Body of pancreas (tissue), 4 donors: Measurements from ENCODE around the gene ING1. TPM values are rescaled to one million over a fixed set of nuclear protein-coding genes. Genes with fewer than 3 reads are reported as not detected.
"Not testable (repeated sequence)": the region's sequence is repeated elsewhere in the genome, so short reads cannot be mapped to it uniquely, and the experiment has no call there.

Source experiments
- ATAC-seq: fragments of 150-250 bp; one replicate; pipeline ENCODE4 v1.9.1; 2016
- DNase-seq, 4 donors: peaks; one replicate each; pipeline ENCODE4 v3.0.0-alpha.2; 2019
- H3K27ac ChIP-seq, 4 donors: fragments of 200-600 bp; sonication (generic); 1 replicate in 3 of 4; 2 replicates in 1 of 4; pipeline versions ENCODE4 v1.5.1 to v1.6.1; 2016 to 2019; ENCODE audit warnings: mild to moderate bottlenecking in 1 of 4, mixed read lengths in 1 of 4, moderate library complexity in 1 of 4
- H3K27me3 ChIP-seq, 2 donors: fragments of 200-600 bp; sonication (generic); one replicate each; pipeline ENCODE4 v1.6.0; 2016; ENCODE audit warnings: mild to moderate bottlenecking in 1 of 2
- H3K36me3 ChIP-seq, 2 donors: fragments of 200-600 bp; sonication (generic); replicated peaks in 1 of 2; 2 replicates each; pipeline ENCODE4 v1.5.1; 2016; ENCODE audit warnings: low read depth in 2 of 2; ENCODE audit not compliant: insufficient read depth in 1 of 2
- H3K4me1 ChIP-seq: fragments of 200-600 bp; sonication (generic); one replicate; pipeline ENCODE4 v1.6.0; 2016
- H3K4me3 ChIP-seq, 2 donors: fragments of 200-600 bp; sonication (generic); 1 replicate in 1 of 2; 2 replicates in 1 of 2; pipeline ENCODE4 v1.5.1; 2016 to 2019
- H3K9me3 ChIP-seq, 3 donors: fragments of 200-600 bp; sonication (generic); 1 replicate in 2 of 3; 2 replicates in 1 of 3; pipeline ENCODE4 v1.5.1; 2016
- POLR2A ChIP-seq, 3 donors: fragments of 450-650 bp; IDR thresholded peaks; one replicate each; pipeline ENCODE4 v1.6.1; 2016; ENCODE audit warnings: antibody characterized with exemption in 3 of 3, mild to moderate bottlenecking in 2 of 3
- WGBS, 2 donors: methylation state at CpG; one replicate each; pipeline ENCODE4 v1.1.5; 2017; 5-methylcytosine and 5-hydroxymethylcytosine counted together
- intact Hi-C: fragments of 100-400 bp; cut with DNase I; formaldehyde crosslinking; loops from one replicate; pipeline ENCODE4 v1.15.1; 2023
- total RNA-seq, 2 donors: library from RNA; depleted of rRNA; stranded (reverse); fragments of >200 nt; gene quantifications; one replicate each; pipeline ENCODE4 v1.1.0, GENCODE V29; 2016
- TF ChIP-seq, protein P1 (sequence below), 7 experiments: fragments of 450-650 bp in 4 of 7; fragments of 200-600 bp in 3 of 7; sonication (generic) in 3 of 7; IDR thresholded peaks; one replicate each; pipeline ENCODE4 v1.5.1; 2016 to 2019; ENCODE audit warnings: antibody characterized with exemption in 7 of 7

Gene ING1
- total RNA-seq, 2 donors from 2014 or later = 3.4 to 4.6 TPM

DNA sequence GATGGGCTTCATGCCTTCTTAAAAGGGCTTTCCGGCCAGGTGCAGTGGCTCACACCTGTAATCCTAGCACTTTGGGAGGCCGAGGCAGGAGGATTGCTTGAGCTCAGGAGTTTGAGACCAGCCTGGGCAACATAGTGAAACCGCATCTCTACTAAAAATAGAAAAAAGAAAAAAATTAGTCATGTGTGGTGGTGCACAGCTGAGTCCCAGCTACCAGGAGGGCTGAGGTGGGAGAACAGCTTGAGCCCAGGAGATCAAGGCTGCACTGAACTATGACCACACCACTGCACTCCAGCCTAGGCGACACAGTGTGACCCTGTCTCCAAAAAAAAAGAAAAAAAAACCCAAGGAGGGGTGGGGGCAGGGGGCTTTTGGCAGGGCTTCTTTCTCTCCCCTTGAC is 14.8 kb upstream of the ING1 start:
- Histone ChIP-seq H3K36me3 (peaks cover 0 to 4% of the 10 kb centered on the region in 2 donors), H3K9me3 (no peaks in the 10 kb centered on the region), H3K27me3 (no peaks in the 10 kb centered on the region), H3K4me3 (no peak overlapping the region), H3K4me1 (peaks cover 8% of the 10 kb centered on the region), H3K27ac (no peak overlapping the region)
- 91 to 95% methylated on average over 4 of the region's 4 CpGs for WGBS, 2 donors
- intact Hi-C loops = no loop called here
- TF ChIP-seq, protein P1, sequence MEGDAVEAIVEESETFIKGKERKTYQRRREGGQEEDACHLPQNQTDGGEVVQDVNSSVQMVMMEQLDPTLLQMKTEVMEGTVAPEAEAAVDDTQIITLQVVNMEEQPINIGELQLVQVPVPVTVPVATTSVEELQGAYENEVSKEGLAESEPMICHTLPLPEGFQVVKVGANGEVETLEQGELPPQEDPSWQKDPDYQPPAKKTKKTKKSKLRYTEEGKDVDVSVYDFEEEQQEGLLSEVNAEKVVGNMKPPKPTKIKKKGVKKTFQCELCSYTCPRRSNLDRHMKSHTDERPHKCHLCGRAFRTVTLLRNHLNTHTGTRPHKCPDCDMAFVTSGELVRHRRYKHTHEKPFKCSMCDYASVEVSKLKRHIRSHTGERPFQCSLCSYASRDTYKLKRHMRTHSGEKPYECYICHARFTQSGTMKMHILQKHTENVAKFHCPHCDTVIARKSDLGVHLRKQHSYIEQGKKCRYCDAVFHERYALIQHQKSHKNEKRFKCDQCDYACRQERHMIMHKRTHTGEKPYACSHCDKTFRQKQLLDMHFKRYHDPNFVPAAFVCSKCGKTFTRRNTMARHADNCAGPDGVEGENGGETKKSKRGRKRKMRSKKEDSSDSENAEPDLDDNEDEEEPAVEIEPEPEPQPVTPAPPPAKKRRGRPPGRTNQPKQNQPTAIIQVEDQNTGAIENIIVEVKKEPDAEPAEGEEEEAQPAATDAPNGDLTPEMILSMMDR (IDR thresholded peaks at IDR 0.05) = no peak
- TF ChIP-seq POLR2A (IDR thresholded peaks at IDR 0.05) = no peak
- DNase-seq (no peak), ATAC-seq (no peak)

DNA sequence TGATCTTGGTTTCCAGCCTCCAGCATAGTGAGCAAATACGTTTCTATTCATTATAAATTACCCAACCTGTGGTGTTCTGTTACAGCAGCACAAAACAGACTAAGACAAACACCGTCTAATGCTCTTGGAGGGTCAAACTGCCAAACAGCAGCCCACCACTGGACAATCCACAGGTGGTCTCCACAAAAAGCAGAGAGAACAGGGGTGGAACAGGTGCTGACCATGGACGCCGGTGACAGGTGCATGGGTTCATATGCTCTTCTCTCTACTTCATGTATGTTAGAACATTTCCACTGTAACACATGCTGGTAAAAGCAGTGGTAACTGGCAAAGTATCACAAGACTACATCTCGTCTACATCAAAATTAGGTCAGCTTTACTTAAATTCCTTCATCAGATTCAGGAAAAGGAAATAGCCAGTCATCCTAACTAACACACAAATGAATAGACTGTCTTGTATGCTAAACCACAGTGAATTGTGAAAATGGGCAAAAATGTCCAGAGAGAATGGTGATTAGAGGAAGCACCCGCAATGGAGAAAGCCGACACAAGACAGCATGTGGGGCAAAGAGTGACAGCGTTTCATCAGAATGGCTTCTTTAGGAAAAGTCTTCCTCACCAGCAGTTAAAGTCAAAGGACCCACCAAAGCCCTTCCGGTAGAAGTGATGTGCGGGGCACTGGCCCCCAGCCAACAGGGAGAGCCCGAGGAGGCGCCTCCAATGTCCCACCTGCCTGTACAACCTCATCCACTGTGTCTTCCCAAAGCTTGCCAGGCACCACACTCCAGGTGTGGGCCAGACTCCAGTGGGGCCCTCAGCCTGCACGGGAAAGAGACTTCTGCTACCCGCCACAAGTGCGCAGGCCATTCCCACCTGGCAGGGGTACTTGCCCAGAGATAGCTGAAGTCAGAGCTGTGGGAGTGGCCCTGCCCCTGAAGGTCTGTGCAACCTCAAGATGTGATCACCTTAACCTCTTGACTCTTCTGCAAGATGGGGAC is 14.1 kb upstream of the ING1 start:
- Histone ChIP-seq H3K27me3 (no peaks in the 10 kb centered on the region), H3K36me3 (peaks cover 0 to 4% of the 10 kb centered on the region in 2 donors), H3K27ac (no peak overlapping the region), H3K4me1 (peaks cover 15% of the 10 kb centered on the region), H3K4me3 (no peak overlapping the region), H3K9me3 (no peaks in the 10 kb centered on the region)
- WGBS, 2 donors = 74 to 81% methylated on average over 12 to 15 of the region's 15 CpGs
- DNase-seq (no peak), ATAC-seq (no peak)
- intact Hi-C loops = no loop called here
- TF ChIP-seq, protein P1 (IDR thresholded peaks at IDR 0.05) = no peak
- no peak for TF ChIP-seq POLR2A (IDR thresholded peaks at IDR 0.05)

DNA sequence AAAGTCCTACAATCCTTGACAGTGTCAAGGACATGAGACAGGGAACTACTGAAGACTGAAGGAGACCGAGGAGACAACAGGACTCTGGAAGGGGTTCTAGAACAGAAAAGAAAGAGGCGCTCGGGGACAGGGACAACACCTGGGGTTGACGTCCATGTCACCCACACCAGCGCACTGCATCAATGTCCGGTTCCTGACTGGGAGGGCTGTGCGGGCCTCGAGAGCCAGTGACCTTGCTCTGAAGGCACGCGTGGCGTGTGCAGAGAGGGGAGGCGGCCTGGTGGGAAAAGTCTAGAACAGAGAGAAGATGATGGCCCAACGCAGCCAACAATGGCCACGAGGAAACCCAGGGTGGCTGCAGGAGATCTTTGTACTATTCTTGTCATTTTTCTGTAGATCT is 13.3 kb upstream of the ING1 start:
- H3K27ac ChIP-seq = no peak overlapping the region
- H3K36me3 ChIP-seq = peaks cover 0 to 4% of the 10 kb centered on the region in 2 donors
- WGBS, 2 donors = 89 to 91% methylated on average over 14 of the region's 14 CpGs

DNA sequence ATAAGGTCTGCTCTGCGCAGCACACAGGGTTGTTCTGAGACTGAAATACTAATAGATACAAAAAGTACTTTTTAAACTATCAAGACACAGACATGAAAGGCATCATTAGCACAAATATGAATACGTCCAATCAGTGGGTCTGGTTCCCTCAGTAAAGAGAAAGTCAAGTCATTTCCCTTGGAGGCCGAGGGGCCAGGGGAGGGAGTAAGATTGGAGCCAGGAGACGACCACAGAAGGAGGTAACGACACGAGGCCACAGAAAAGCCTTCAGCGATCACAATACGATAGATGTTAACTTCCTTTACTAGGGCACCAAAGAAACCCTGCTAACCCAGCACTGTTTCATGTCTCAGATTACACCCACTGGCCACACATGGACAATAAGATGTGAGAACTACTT is 12.9 kb upstream of the ING1 start:
- H3K27ac ChIP-seq = no peak overlapping the region
- DNase-seq (no peak), ATAC-seq (no peak)
- H3K36me3 ChIP-seq = peaks cover 0 to 4% of the 10 kb centered on the region in 2 donors
- H3K27me3 ChIP-seq = no peaks in the 10 kb centered on the region
- 78 to 84% methylated on average over 8 of the region's 8 CpGs for WGBS, 2 donors
- peaks cover 25% of the 10 kb centered on the region for H3K4me1 ChIP-seq
- no peak overlapping the region for H3K4me3 ChIP-seq
- TF ChIP-seq POLR2A (IDR thresholded peaks at IDR 0.05) = no peak
- intact Hi-C loops = no loop called here
- no peaks in the 10 kb centered on the region for H3K9me3 ChIP-seq

More for the DNA sequence above, 13.3 kb upstream of the ING1 start:
- DNase-seq = no peak
- intact Hi-C loops = no loop called here
- Histone ChIP-seq H3K27me3 (no peaks in the 10 kb centered on the region), H3K9me3 (no peaks in the 10 kb centered on the region), H3K4me1 (peaks cover 23% of the 10 kb centered on the region), H3K4me3 (no peak overlapping the region)
- ATAC-seq = no peak
- no peak for TF ChIP-seq POLR2A (IDR thresholded peaks at IDR 0.05)
- TF ChIP-seq, protein P1 (IDR thresholded peaks at IDR 0.05) = no peak

DNA sequence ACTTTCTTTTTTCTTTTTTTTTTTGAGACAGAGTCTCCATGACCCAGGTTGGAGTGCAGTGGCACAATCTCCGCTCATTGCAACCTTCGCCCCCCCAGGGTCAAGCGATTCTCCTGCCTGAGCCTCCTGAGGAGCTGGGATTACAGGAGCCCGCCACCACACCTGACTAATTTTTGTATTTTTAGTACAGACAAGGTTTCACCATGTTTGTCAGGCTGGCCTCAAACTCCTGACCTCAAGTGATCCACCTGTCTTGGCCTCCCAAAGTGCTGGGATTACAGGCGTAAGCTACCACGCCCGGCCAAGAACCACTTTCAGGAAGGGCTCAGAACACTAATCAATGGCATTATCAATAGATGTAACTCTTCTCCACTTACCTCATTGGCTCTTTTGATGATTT is 12.4 kb upstream of the ING1 start:
- H3K4me3 ChIP-seq, H3K9me3 ChIP-seq, intact Hi-C loops, H3K36me3 ChIP-seq, DNase-seq, ATAC-seq, H3K27me3 ChIP-seq, H3K27ac ChIP-seq: not testable (repeated sequence)
- H3K4me1 ChIP-seq = peaks cover 25% of the 10 kb centered on the region
- 98 to 99% methylated on average over 7 of the region's 7 CpGs for WGBS, 2 donors
